Tibial nerve (tissue), 4 donors: ENCODE results near the gene ATG101. TPM values are rescaled to one million over a fixed set of nuclear protein-coding genes. Genes with fewer than 3 reads are reported as not detected.
A peak's percentile ranks its signal among the peaks of the same experiment; 100 is the strongest.

Source experiments
- DNase-seq, 2 donors: peaks; one replicate each; pipeline ENCODE4 v3.0.0-alpha.2; 2019; ENCODE audit warnings: low spot score in 2 of 2
- H3K27ac ChIP-seq, 4 donors: fragments of 200-600 bp; sonication (generic) in 3 of 4; one replicate each; pipeline ENCODE4 v1.5.1; 2017 to 2019; ENCODE audit warnings: mild to moderate bottlenecking in 1 of 4
- H3K27me3 ChIP-seq, 2 donors: fragments of 200-600 bp; sonication (generic) in 1 of 2; one replicate each; pipeline versions ENCODE4 v1.5.1 to v1.6.0; 2017 to 2019
- H3K36me3 ChIP-seq, 3 donors: fragments of 200-600 bp; sonication (generic); one replicate each; pipeline ENCODE4 v1.5.1; 2018 to 2019
- H3K4me1 ChIP-seq, 4 donors: fragments of 200-600 bp; sonication (generic) in 3 of 4; one replicate each; pipeline ENCODE4 v1.5.1; 2017 to 2019
- H3K4me3 ChIP-seq, 4 donors: fragments of 200-600 bp; sonication (generic) in 3 of 4; one replicate each; pipeline ENCODE4 v1.5.1; 2017 to 2019; ENCODE audit warnings: mild to moderate bottlenecking in 1 of 4, moderate library complexity in 1 of 4
- H3K9me3 ChIP-seq, 4 donors: fragments of 200-600 bp; sonication (generic) in 3 of 4; one replicate each; pipeline ENCODE4 v1.5.1; 2017 to 2019
- EP300 ChIP-seq, 2 donors: sonication (generic); formaldehyde crosslinking; IDR thresholded peaks; one replicate each; pipeline ENCODE4 v1.6.1; 2017; ENCODE audit warnings: antibody characterized with exemption in 2 of 2, mild to moderate bottlenecking in 1 of 2
- POLR2A ChIP-seq, 2 donors: fragments of 450-650 bp; IDR thresholded peaks; one replicate each; pipeline ENCODE4 v1.6.1; 2017; ENCODE audit warnings: antibody characterized with exemption in 2 of 2, mild to moderate bottlenecking in 2 of 2, moderate library complexity in 2 of 2
- WGBS, 2 donors: methylation state at CpG; one replicate each; pipeline ENCODE4 v1.1.5; 2018; 5-methylcytosine and 5-hydroxymethylcytosine counted together
- total RNA-seq, 4 donors: library from RNA; depleted of rRNA; stranded (reverse); fragments of >200 nt; gene quantifications; one replicate each; pipeline ENCODE4 v1.1.0, GENCODE V29; 2016
- TF ChIP-seq, protein P1 (sequence below), 5 experiments: fragments of 200-600 bp in 3 of 5; fragments of 450-650 bp in 2 of 5; sonication (generic) in 3 of 5; IDR thresholded peaks; one replicate each; pipeline ENCODE4 v1.5.1; 2016 to 2019; ENCODE audit warnings: antibody characterized with exemption in 5 of 5, mild to moderate bottlenecking in 3 of 5, moderate library complexity in 2 of 5

The ATG101 gene
- total RNA-seq, 4 donors from 2014 or later = 32.6 to 49.6 (median 37.5) TPM

DNA sequence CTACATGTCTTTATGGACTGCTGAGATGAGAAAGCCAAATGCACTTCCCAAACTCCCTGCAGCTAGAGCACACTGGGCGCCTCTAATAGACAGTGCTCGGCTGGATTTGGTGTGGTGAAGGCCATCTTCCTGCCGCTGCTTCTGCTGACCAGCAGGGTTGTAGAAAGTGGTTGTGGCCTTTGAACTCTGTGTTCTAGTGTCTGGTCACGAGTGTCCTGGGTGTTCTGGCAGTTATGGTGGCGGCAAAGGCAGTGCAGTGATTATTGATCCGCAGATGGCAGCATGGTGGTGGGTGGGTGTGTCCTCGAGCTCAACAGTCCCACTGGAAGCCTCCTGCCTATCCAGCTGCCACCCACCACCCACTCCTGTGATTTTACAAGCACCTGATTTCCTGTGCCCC, 53.1 kb downstream of the ATG101 start:
- no peak for DNase-seq
- 79% methylated on average over 7 of the region's 7 CpGs for WGBS, 2 donors

DNA sequence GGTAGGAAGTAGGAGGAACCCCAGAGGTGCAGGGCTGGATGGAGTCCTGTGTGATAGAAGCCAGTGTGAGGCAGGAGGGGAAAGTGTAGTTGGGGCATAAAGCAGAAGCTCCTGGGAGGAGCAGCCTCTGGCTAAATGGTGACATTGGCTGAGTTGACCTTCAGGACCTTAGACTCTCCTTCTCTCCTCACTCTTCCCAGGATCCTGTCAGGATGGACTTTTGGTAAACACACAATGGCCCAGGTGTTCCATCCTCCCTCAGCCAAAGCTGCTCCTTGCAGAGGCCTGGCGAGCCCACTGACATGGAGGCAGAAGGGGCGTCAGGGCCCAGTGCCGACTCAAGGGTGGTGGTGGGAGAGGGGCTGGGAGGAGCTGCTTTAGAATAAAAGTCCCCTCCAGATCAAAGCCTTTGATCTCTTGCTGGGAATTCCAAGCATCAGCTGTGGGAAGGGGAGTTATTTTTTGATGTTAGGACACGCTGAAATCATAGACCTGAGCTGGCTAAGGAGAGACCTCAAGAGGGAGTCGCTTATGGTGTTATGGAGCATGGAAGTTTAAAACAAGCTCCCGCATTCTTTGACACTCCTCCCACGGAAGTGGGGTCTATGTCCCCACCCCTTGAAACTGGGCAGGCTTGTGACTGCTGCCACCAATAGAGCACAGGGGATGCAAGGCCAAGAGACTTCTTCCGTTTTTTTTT, 53.9 kb downstream of the ATG101 start:
- Histone ChIP-seq H3K9me3 (no peaks in the 10 kb centered on the region), H3K4me3 (no peak overlapping the region), H3K4me1 (peaks cover 0 to 9% (median 3%) of the 10 kb centered on the region in 4 donors), H3K27me3 (peaks cover 0 to 14% of the 10 kb centered on the region in 2 donors), H3K27ac (no peak overlapping the region), H3K36me3 (no peaks in the 10 kb centered on the region)
- WGBS, 2 donors = 50 to 56% methylated on average over 8 of the region's 8 CpGs
- TF ChIP-seq POLR2A (IDR thresholded peaks at IDR 0.05) (no peak), EP300 (IDR thresholded peaks at IDR 0.05) (no peak)
- TF ChIP-seq, protein P1, sequence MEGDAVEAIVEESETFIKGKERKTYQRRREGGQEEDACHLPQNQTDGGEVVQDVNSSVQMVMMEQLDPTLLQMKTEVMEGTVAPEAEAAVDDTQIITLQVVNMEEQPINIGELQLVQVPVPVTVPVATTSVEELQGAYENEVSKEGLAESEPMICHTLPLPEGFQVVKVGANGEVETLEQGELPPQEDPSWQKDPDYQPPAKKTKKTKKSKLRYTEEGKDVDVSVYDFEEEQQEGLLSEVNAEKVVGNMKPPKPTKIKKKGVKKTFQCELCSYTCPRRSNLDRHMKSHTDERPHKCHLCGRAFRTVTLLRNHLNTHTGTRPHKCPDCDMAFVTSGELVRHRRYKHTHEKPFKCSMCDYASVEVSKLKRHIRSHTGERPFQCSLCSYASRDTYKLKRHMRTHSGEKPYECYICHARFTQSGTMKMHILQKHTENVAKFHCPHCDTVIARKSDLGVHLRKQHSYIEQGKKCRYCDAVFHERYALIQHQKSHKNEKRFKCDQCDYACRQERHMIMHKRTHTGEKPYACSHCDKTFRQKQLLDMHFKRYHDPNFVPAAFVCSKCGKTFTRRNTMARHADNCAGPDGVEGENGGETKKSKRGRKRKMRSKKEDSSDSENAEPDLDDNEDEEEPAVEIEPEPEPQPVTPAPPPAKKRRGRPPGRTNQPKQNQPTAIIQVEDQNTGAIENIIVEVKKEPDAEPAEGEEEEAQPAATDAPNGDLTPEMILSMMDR (IDR thresholded peaks at IDR 0.05) = no peak
- DNase-seq = no peak

More for the DNA sequence above, 53.1 kb downstream of the ATG101 start:
- Histone ChIP-seq H3K4me1 (peaks cover 0 to 9% (median 3%) of the 10 kb centered on the region in 4 donors), H3K9me3 (no peaks in the 10 kb centered on the region), H3K36me3 (no peaks in the 10 kb centered on the region), H3K27me3 (peaks cover 0 to 14% of the 10 kb centered on the region in 2 donors), H3K27ac (no peak overlapping the region), H3K4me3 (no peak overlapping the region)
- TF ChIP-seq POLR2A (IDR thresholded peaks at IDR 0.05) (no peak), EP300 (IDR thresholded peaks at IDR 0.05) (no peak)
- TF ChIP-seq, protein P1 (IDR thresholded peaks at IDR 0.05) = no peak

DNA sequence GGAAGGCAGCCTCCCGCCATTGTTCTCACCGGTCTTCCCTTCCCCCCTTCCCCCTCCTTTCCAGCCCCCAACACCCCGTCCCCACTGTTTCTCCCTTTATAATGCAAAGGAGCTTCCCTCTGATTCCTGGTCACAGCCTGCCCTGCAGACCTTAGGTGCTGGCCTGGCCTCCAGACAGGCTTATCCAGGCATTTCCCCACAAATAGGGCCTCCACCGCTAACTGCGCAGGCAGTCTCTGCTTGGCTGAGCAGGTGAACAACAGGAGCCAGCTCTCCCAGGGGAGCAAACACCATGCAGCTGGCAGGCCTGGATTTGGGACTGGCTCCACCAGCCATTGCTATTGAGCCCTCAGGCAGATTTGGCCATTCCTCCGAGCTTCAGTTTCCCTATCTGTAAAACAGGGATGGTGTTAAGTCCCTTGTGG, 55.7 kb downstream of the ATG101 start:
- peaks cover 0 to 7% of the 10 kb centered on the region in 2 donors for H3K27me3 ChIP-seq
- no peaks in the 10 kb centered on the region for H3K36me3 ChIP-seq
- DNase-seq = no peak
- H3K27ac ChIP-seq = no peak overlapping the region
- H3K9me3 ChIP-seq = no peaks in the 10 kb centered on the region
- WGBS, 2 donors = 76 to 77% methylated on average over 5 to 6 of the region's 6 CpGs
- H3K4me3 ChIP-seq = no peak overlapping the region
- no peaks in the 10 kb centered on the region for H3K4me1 ChIP-seq
- TF ChIP-seq, protein P1 (IDR thresholded peaks at IDR 0.05) = no peak
- TF ChIP-seq EP300 (IDR thresholded peaks at IDR 0.05) (no peak), POLR2A (IDR thresholded peaks at IDR 0.05) (no peak)

DNA sequence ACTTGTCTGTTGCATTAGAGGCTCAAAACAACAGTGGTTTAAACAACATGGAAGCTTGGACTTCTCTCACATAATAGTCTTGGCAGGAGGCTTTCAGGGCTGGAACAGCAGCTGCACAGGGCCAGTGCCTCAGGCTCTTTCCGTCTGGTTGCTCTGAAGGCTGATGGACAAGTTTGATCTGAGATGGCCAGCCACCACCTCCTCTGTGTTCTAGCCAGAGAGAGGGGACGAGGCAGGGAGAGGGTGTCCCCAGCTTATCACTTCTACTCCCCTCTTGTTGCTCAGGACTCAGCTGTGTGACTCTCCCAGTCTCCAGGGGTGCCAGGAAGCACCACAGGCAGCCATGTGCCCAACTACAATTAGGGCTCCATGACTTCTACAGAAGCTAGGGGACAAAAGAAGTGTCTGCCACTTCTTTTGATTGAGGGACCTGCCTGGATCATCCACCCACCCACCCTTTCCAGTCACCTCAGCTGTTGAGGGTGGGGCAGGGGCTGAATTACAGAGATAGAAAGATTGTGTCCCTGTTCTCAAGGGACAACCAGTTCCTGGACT, 56.3 kb downstream of the ATG101 start:
- H3K27me3 ChIP-seq = peaks cover 0 to 7% of the 10 kb centered on the region in 2 donors

More for the DNA sequence above, 56.3 kb downstream of the ATG101 start:
- WGBS, 2 donors = 80 to 83% methylated on average over 1 to 2 of the region's 2 CpGs
- H3K4me3 ChIP-seq = no peak overlapping the region
- H3K9me3 ChIP-seq = no peaks in the 10 kb centered on the region
- no peaks in the 10 kb centered on the region for H3K36me3 ChIP-seq
- TF ChIP-seq, protein P1 (IDR thresholded peaks at IDR 0.05) = no peak
- no peak for TF ChIP-seq EP300 (IDR thresholded peaks at IDR 0.05)
- TF ChIP-seq POLR2A (IDR thresholded peaks at IDR 0.05) = no peak
- no peak for DNase-seq
- H3K4me1 ChIP-seq = no peaks in the 10 kb centered on the region
- peak overlapping the region in 1 of 4 donors; percentile 16 for H3K27ac ChIP-seq

Other genes with a start within 250 kb of the ATG101 start
- 1 to 10 TPM; 1.1 to 2.1 (median 1.3) TPM for gene FIGNL2, start 221.3 kb upstream of the ATG101 start, total RNA-seq
- under 1 TPM in 2 of 4 donors, not detected in 2; 0.60 to 0.66 TPM for gene ANKRD33, start 181.9 kb upstream of the ATG101 start, total RNA-seq
- gene ACVRL1, start 162.5 kb upstream of the ATG101 start, total RNA-seq = 100 to 1,000 TPM in 1 of 4 donors, 10 to 100 TPM in 3; 68.4 to 318 (median 80.7) TPM
- 10 to 100 TPM; 11.6 to 19.8 (median 17.1) TPM for gene ACVR1B, start 118.3 kb upstream of the ATG101 start, total RNA-seq
- 10 to 100 TPM; 30.6 to 54.0 (median 37.8) TPM for gene TAMALIN, start 63.0 kb upstream of the ATG101 start, total RNA-seq
- 1,000 to 10,000 TPM in 1 of 4 donors, 100 to 1,000 TPM in 3; 390 to 1,252 (median 718) TPM for gene NR4A1, start 18.5 kb upstream of the ATG101 start, total RNA-seq
- 10 to 100 TPM; 16.5 to 78.7 (median 39.3) TPM for gene SMIM41, start 9.7 kb downstream of the ATG101 start, total RNA-seq
- gene KRT80, start 122.0 kb downstream of the ATG101 start, total RNA-seq = not detected
- 10 to 100 TPM in 1 of 4 donors, 1 to 10 TPM in 3; 2.5 to 33.9 (median 6.3) TPM for gene KRT7, start 163.3 kb downstream of the ATG101 start, total RNA-seq
- not detected for gene KRT86, start 204.7 kb downstream of the ATG101 start, total RNA-seq
- not detected for gene KRT81, start 221.6 kb downstream of the ATG101 start, total RNA-seq